Vagina (tissue), 2 donors: ENCODE data around the gene INTS2.

Source experiments
- POLR2A ChIP-seq, 2 donors: fragments of 450-650 bp; IDR thresholded peaks; one replicate each; pipeline ENCODE4 v1.6.1; 2017; ENCODE audit warnings: antibody characterized with exemption in 2 of 2, mild to moderate bottlenecking in 2 of 2, moderate library complexity in 2 of 2
- TF ChIP-seq, protein P1 (sequence below), 3 experiments: fragments of 450-650 bp in 2 of 3; fragments of 200-600 bp in 1 of 3; sonication (generic) in 1 of 3; IDR thresholded peaks; one replicate each; pipeline ENCODE4 v1.5.1; 2017 to 2019; ENCODE audit warnings: antibody characterized with exemption in 3 of 3, mild to moderate bottlenecking in 2 of 3, moderate library complexity in 2 of 3

GRCh38 chr17:61942085-61942484 is 14.3 kb upstream of the INTS2 start:
- TF ChIP-seq, protein P1, sequence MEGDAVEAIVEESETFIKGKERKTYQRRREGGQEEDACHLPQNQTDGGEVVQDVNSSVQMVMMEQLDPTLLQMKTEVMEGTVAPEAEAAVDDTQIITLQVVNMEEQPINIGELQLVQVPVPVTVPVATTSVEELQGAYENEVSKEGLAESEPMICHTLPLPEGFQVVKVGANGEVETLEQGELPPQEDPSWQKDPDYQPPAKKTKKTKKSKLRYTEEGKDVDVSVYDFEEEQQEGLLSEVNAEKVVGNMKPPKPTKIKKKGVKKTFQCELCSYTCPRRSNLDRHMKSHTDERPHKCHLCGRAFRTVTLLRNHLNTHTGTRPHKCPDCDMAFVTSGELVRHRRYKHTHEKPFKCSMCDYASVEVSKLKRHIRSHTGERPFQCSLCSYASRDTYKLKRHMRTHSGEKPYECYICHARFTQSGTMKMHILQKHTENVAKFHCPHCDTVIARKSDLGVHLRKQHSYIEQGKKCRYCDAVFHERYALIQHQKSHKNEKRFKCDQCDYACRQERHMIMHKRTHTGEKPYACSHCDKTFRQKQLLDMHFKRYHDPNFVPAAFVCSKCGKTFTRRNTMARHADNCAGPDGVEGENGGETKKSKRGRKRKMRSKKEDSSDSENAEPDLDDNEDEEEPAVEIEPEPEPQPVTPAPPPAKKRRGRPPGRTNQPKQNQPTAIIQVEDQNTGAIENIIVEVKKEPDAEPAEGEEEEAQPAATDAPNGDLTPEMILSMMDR (IDR thresholded peaks at IDR 0.05): no peak
- TF ChIP-seq POLR2A (IDR thresholded peaks at IDR 0.05): no peak
